ENCODE measurements around the gene FGF22.

FGF22 gene

DNA sequence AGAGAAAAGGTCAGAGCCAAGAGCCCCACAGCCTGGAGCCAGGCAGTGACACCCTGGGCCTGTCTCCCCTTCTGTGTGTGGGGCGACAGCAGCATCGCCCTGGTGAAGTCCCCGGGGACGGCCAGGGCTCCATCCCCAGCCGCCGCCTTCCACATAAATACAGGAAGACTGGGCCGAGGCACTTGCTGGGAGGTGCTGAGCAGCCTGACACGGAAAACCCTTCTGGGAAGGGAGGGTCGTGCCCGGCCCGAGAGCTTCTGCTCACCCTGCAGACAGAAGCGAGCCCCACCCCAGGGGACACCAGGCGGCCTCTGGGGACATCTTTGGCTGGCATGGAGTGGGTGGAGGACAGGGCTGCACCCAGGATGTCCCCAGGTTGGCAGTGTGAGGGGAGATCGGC is 5.1 kb downstream of the FGF22 start:
- TF ChIP-seq, protein P1, sequence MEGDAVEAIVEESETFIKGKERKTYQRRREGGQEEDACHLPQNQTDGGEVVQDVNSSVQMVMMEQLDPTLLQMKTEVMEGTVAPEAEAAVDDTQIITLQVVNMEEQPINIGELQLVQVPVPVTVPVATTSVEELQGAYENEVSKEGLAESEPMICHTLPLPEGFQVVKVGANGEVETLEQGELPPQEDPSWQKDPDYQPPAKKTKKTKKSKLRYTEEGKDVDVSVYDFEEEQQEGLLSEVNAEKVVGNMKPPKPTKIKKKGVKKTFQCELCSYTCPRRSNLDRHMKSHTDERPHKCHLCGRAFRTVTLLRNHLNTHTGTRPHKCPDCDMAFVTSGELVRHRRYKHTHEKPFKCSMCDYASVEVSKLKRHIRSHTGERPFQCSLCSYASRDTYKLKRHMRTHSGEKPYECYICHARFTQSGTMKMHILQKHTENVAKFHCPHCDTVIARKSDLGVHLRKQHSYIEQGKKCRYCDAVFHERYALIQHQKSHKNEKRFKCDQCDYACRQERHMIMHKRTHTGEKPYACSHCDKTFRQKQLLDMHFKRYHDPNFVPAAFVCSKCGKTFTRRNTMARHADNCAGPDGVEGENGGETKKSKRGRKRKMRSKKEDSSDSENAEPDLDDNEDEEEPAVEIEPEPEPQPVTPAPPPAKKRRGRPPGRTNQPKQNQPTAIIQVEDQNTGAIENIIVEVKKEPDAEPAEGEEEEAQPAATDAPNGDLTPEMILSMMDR (IDR thresholded peaks at IDR 0.05; ENCODE audit: borderline replicate concordance, control extremely low read depth, extremely low read depth, insufficient read depth, missing control alignments), result no peak
- in situ Hi-C loops (cut with MboI; ENCODE audit: low sequenced_read_pairs, unreplicated experiment), result no loop called here
- no peak for DNase-seq (ENCODE audit: low spot score)

DNA sequence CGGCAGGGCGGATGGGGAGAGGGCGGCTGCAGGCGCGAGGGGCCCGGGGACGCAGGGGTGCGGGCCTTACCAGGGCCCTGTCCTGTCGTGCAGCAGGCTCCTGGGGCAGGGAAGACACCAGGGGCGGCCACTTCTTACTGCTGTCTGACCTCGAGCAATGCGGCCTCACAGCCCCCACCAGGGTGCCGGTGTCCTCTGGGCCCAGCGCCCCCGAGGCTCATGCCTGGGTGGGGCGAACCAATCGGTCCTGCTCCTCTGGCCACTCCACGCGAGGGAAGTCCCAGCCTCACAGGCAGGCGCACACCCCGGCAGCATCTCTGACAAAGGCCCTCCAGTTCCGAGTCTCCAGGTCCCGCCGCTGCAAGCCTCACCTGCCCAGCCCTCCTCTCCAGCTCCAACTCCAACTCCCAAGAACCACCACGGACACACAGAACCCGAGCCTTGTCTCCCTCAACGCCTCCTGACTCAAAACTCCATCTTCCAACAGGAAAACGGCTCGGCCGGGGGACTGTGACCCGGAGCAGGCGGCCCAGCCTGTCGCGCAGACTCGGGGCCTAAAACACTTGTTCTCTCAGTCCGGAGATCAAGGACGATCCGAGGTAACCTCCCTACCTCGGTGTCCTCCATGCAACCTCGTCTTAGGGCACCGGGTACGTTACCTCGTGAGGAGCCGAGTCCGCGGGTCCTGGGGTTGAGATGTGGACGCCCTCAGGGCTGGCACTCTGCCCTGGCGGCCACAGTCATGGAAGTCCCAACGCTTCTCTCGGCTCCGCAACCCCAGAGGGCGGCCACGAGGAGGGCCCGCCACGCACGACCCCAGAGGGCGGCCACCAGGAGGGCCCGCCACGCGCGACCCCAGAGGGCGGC is 6.5 kb downstream of the FGF22 start:
- in situ Hi-C loops (cut with MboI; ENCODE audit: low sequenced_read_pairs, unreplicated experiment), result no loop called here
- TF ChIP-seq, protein P1 (IDR thresholded peaks at IDR 0.05; ENCODE audit: borderline replicate concordance, control extremely low read depth, extremely low read depth, insufficient read depth, missing control alignments), result no peak
- no peak for DNase-seq (ENCODE audit: low spot score)

DNA sequence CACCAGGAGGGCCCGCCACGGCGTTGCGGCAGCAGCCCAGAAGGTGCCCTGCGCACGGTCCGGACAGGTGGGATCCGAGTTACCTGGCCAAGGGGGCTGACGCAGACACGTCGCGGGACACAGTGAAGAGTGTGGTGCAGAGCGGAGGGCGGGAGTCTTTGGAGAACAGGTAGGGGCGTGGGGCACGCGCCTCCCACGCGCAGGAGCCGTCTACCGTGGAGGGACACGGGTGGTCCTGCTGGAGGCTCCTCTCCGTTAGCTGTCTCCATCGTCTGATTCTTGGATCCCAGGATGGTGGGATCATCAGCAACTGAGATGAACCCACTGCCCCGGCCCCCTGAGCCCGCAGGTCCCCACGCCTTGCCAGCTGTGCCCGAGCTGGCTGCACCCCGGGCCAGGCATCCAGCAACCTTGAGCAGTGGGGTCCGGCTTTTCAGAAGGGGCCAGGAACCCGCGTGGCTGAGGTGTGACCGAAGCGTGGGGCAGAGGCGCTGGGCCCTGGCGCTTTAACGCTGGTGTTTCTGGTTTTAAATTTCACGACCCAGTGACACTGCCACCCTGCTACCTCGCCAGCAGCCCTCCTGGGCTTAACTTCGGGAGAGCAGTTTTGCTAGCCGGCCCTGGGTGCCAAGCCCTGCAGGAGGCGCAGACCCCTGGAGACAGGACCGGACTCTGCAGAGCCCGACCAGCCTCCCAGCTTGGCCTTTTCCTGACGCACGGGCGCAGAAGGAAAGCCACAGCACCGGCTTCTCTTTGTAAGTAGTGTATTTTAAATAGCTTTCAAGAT is 7.3 kb downstream of the FGF22 start:
- TF ChIP-seq, protein P1 (IDR thresholded peaks at IDR 0.05; ENCODE audit: borderline replicate concordance, control extremely low read depth, extremely low read depth, insufficient read depth, missing control alignments), result no peak
- no peak for DNase-seq (ENCODE audit: low spot score)
- in situ Hi-C loops (cut with MboI; ENCODE audit: low sequenced_read_pairs, unreplicated experiment), result no loop called here

DNA sequence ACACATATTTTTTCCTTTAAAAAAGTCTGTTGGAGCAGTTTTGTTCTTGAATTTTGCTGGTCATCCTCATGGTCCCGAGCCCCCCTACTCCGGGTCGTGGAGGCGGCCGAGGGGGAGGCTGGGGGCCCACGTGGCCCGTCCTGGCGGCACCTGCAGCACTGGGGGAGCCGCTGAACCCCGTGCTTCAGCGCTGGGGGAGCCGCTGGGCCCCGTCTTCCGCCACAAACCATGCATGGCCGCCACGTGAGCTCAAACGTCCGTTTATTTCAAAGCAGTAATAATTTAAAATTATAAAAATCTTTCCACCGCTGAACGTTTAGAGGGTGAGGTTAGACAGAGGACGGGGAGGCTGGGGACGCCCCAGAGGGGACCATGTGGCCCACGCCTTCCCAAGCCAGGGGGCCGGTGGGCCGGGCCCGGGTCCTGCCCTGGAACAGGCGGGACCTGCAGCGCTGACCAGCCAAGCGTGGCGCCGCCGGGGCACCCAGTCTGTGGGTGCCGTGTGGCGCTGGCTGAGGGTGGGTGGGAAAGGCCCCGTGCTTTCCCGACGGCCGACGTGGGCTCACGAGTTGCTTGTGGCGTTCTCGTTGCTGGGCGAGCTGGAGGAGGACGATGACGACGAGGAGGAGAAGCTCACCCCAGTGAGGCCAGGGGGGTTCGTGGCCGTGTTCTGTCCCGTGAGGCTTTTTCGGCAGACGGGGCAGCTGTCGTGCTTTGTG is 8.0 kb downstream of the FGF22 start:
- TF ChIP-seq, protein P1 (IDR thresholded peaks at IDR 0.05; ENCODE audit: borderline replicate concordance, control extremely low read depth, extremely low read depth, insufficient read depth, missing control alignments), result no peak
- no peak for DNase-seq (ENCODE audit: low spot score)

DNA sequence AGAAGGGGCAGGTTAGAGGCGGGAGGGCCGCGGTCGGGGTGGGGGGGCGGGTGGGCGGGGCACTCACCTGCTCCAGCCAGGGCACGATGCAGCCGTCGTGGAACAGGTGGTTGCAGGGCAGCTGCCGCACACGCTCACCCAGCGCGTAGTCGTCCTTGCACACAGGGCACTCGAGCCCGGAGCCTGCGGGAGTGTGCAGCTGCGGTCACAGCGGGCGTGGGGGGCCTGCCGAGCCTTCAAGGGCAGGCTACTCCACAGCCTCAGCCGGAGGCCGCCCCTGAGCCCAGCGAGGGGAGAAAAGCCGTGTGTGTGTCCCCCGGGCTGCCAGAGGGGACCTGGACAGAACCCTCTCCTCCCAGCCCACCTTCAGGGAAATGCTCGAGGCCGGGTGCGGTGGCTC is 8.6 kb downstream of the FGF22 start:
- no peak for DNase-seq (ENCODE audit: low spot score)
- in situ Hi-C loops (cut with MboI; ENCODE audit: low sequenced_read_pairs, unreplicated experiment), result no loop called here
- TF ChIP-seq, protein P1 (IDR thresholded peaks at IDR 0.05; ENCODE audit: borderline replicate concordance, control extremely low read depth, extremely low read depth, insufficient read depth, missing control alignments), result no peak

More for the DNA sequence above, 8.0 kb downstream of the FGF22 start:
- in situ Hi-C loops (cut with MboI; ENCODE audit: low sequenced_read_pairs, unreplicated experiment), result no loop called here
